IMR-90 (cell line): ENCODE data around the gene PABPC1L. TPM values are rescaled to one million over a fixed set of nuclear protein-coding genes. Genes with fewer than 3 reads are reported as not detected.

Experiments
- ATAC-seq: fragments of 200-7000 bp; cut with Tn5 transposase; 2 replicates; pipeline ENCODE4 v1.9.1; 2020; ENCODE audit warnings: low read depth, mild to moderate bottlenecking, moderate library complexity
- BruUV-seq: library from RNA; stranded (reverse); fragments of 400-500 nt; replicated peaks from 2 replicates; lab custom pipeline; 2021; lab: Mats Ljungman, UMichigan
- CTCF ChIA-PET: fragments of 300-600 bp; formaldehyde crosslinking; extraction: SDS; loops from one replicate; lab custom pipeline; 2021; ENCODE audit warnings: antibody characterized with exemption; lab: Yijun Ruan, JAX
- POLR2A ChIA-PET: fragments of 300-600 bp; sonication (Branson Sonifier 250); formaldehyde crosslinking; loops from one replicate; lab custom pipeline; 2022; ENCODE audit warnings: antibody characterized with exemption; ENCODE audit not compliant: unreplicated experiment; lab: Charles Lee
- DNase-seq: peaks from one replicate; pipeline ENCODE4 v3.0.0; 2013
- H2AFZ ChIP-seq: replicated peaks from 2 replicates; pipeline ENCODE3; 2013; ENCODE audit warnings: low read length, mild to moderate bottlenecking; ENCODE audit not compliant: poor library complexity
- H2AK5ac ChIP-seq: 2 replicates; pipeline ENCODE4 v1.6.1; 2013; ENCODE audit warnings: low read depth, low read length, inconsistent platforms
- H2AK9ac ChIP-seq: replicated peaks from 2 replicates; pipeline ENCODE3; 2013; ENCODE audit warnings: mild to moderate bottlenecking, low read depth, low read length, moderate library complexity; ENCODE audit not compliant: poor library complexity
- H2BK120ac ChIP-seq: 2 replicates; pipeline ENCODE4 v1.6.1; 2013; ENCODE audit warnings: low read depth, low read length, inconsistent platforms
- H2BK15ac ChIP-seq: 3 replicates; pipeline ENCODE4 v1.6.1; 2013; ENCODE audit warnings: low read depth, low read length, inconsistent platforms
- H2BK20ac ChIP-seq: 2 replicates; pipeline ENCODE4 v1.6.1; 2013; ENCODE audit warnings: low read depth, mild to moderate bottlenecking, inconsistent platforms, low read length, moderate library complexity
- H2BK5ac ChIP-seq: 2 replicates; pipeline ENCODE4 v1.6.1; 2013; ENCODE audit warnings: mild to moderate bottlenecking, low read depth, low read length, inconsistent platforms; ENCODE audit not compliant: poor library complexity, severe bottlenecking
- H3K14ac ChIP-seq: replicated peaks from 2 replicates; pipeline ENCODE4 v1.6.1; 2013; ENCODE audit warnings: low read depth, low read length, inconsistent platforms
- H3K18ac ChIP-seq: 2 replicates; pipeline ENCODE4 v1.6.1; 2013; ENCODE audit warnings: low read depth, low read length, control low read depth
- H3K23ac ChIP-seq: 2 replicates; pipeline ENCODE4 v1.6.1; 2013; ENCODE audit warnings: low read depth, low read length, inconsistent platforms
- H3K27ac ChIP-seq: 2 replicates; pipeline ENCODE4 v1.5.1; 2013; ENCODE audit warnings: mild to moderate bottlenecking, control low read depth, low read length; ENCODE audit not compliant: insufficient read depth
- H3K27me3 ChIP-seq: 2 replicates; pipeline ENCODE4 v1.6.1; 2013; ENCODE audit warnings: low read length; ENCODE audit not compliant: control insufficient read depth, insufficient read depth
- H3K36me3 ChIP-seq: 2 replicates; pipeline ENCODE4 v1.6.1; 2013; ENCODE audit warnings: low read length, mixed read lengths; ENCODE audit not compliant: control insufficient read depth, insufficient read depth
- H3K4ac ChIP-seq: 2 replicates; pipeline ENCODE4 v1.6.1; 2013; ENCODE audit warnings: low read depth, low read length, inconsistent platforms
- H3K4me1 ChIP-seq: 2 replicates; pipeline ENCODE4 v1.6.1; 2013; ENCODE audit warnings: low read length, mixed read lengths; ENCODE audit not compliant: control insufficient read depth, insufficient read depth
- H3K4me2 ChIP-seq: 2 replicates; pipeline ENCODE4 v1.6.1; 2013; ENCODE audit warnings: low read depth, mild to moderate bottlenecking, control low read depth, low read length, moderate library complexity
- H3K4me3 ChIP-seq: 2 replicates; pipeline ENCODE4 v1.5.1; 2013; ENCODE audit warnings: low read depth, mild to moderate bottlenecking, control low read depth, low read length, moderate library complexity; ENCODE audit not compliant: insufficient read depth
- H3K56ac ChIP-seq: 2 replicates; pipeline ENCODE4 v1.6.1; 2013; ENCODE audit warnings: low read length, inconsistent platforms; ENCODE audit not compliant: insufficient read depth; ENCODE audit errors: extremely low read depth
- H3K79me1 ChIP-seq, 2 experiments: 2 replicates each; pipeline ENCODE4 v1.6.1; 2013; ENCODE audit warnings: low read length in 2 of 2, inconsistent platforms in 1 of 2, low read depth in 1 of 2
- H3K9ac ChIP-seq: 2 replicates; pipeline ENCODE4 v1.6.1; 2013; ENCODE audit warnings: low read depth, low read length, control low read depth
- H3K9me1 ChIP-seq: 2 replicates; pipeline ENCODE4 v1.6.1; 2013; ENCODE audit warnings: low read length, inconsistent platforms; ENCODE audit not compliant: insufficient read depth
- H3K9me3 ChIP-seq: 2 replicates; pipeline ENCODE4 v1.6.1; 2013; ENCODE audit warnings: low read length; ENCODE audit not compliant: control insufficient read depth, insufficient read depth
- H4K20me1 ChIP-seq: 2 replicates; pipeline ENCODE4 v1.6.1; 2013; ENCODE audit warnings: low read length, inconsistent platforms; ENCODE audit not compliant: insufficient read depth
- H4K5ac ChIP-seq: 2 replicates; pipeline ENCODE4 v1.6.1; 2013; ENCODE audit warnings: mild to moderate bottlenecking, low read depth, low read length, control low read depth
- H4K8ac ChIP-seq, 2 experiments: 2 replicates each; pipeline ENCODE4 v1.6.1; 2013; ENCODE audit warnings: low read depth in 2 of 2, low read length in 2 of 2, control low read depth in 1 of 2, inconsistent platforms in 1 of 2
- H4K91ac ChIP-seq: 2 replicates; pipeline ENCODE4 v1.6.1; 2013; ENCODE audit warnings: low read depth, low read length, inconsistent platforms; ENCODE audit not compliant: insufficient read depth
- CEBPB ChIP-seq: IDR thresholded peaks from 2 replicates; pipeline ENCODE4 v1.6.1; 2012; ENCODE audit warnings: low read depth, low read length, improper control_type of control experiment
- CHD1 ChIP-seq: IDR thresholded peaks from 2 replicates; pipeline ENCODE4 v1.6.1; 2012; ENCODE audit warnings: low read depth, low read length, improper control_type of control experiment
- CTCF ChIP-seq: conservative IDR thresholded peaks from 2 replicates; pipeline ENCODE4 v1.5.1; 2012; ENCODE audit warnings: mild to moderate bottlenecking, low read depth, low read length, improper control_type of control experiment
- MAFK ChIP-seq: IDR thresholded peaks from 2 replicates; pipeline ENCODE4 v1.6.1; 2012; ENCODE audit warnings: low read depth, low read length, improper control_type of control experiment
- MAZ ChIP-seq: IDR thresholded peaks from 2 replicates; pipeline ENCODE4 v1.6.1; 2012; ENCODE audit warnings: low read depth, mild to moderate bottlenecking, low read length, improper control_type of control experiment, moderate library complexity, borderline replicate concordance
- MXI1 ChIP-seq: IDR thresholded peaks from 2 replicates; pipeline ENCODE4 v1.6.1; 2012; ENCODE audit warnings: low read depth, mild to moderate bottlenecking, low read length, moderate library complexity, borderline replicate concordance
- NFE2L2 ChIP-seq: fragments of 150-350 bp; IDR thresholded peaks from 2 replicates; pipeline ENCODE4 v1.6.1; 2016; ENCODE audit warnings: low read depth, mild to moderate bottlenecking, low read length
- RAD21 ChIP-seq: IDR thresholded peaks from 2 replicates; pipeline ENCODE4 v1.6.1; 2012; ENCODE audit warnings: low read length, improper control_type of control experiment
- RCOR1 ChIP-seq: IDR thresholded peaks from 2 replicates; pipeline ENCODE4 v1.6.1; 2012; ENCODE audit warnings: mild to moderate bottlenecking, low read length, improper control_type of control experiment; ENCODE audit not compliant: insufficient replicate concordance
- SMC3 ChIP-seq: fragments of 150-350 bp; IDR thresholded peaks from 2 replicates; pipeline ENCODE4 v1.6.1; 2016; ENCODE audit warnings: low read depth, mild to moderate bottlenecking, antibody characterized with exemption, low read length, moderate library complexity
- USF2 ChIP-seq: fragments of 150-350 bp; IDR thresholded peaks from 2 replicates; pipeline ENCODE4 v1.6.1; 2017; ENCODE audit warnings: mild to moderate bottlenecking, antibody characterized with exemption, low read length, low read depth
- WGBS, 2 experiments: methylation state at CpG; one replicate each; pipeline versions ENCODE4 v1.1.5 to v1.1.7; 2013; ENCODE audit warnings: missing lambda C conversion rate in 2 of 2; ENCODE audit not compliant: insufficient read length in 1 of 2; ENCODE audit errors: extremely low coverage in 2 of 2; 5-methylcytosine and 5-hydroxymethylcytosine counted together
- dilution Hi-C: fragments of 300-500 bp; cut with HindIII; formaldehyde crosslinking; loops from one replicate; pipeline ENCODE4 v1.14.3; 2018; ENCODE audit warnings: low sequenced_read_pairs; ENCODE audit not compliant: unreplicated experiment
- in situ Hi-C: fragments of 300-500 bp; cut with MboI; formaldehyde crosslinking; loops from 3 replicates; pipeline ENCODE4 v1.14.3; 2019; ENCODE audit warnings: low sequenced_read_pairs, inconsistent platforms, mixed read lengths
- intact Hi-C: fragments of 100-400 bp; cut with micrococcal nuclease; formaldehyde crosslinking; loops from 2 replicates; pipeline ENCODE4 v1.10.0; 2022
- polyA plus RNA-seq, 3 experiments: library from polyadenylated mRNA; depleted of rRNA; stranded (reverse); fragments of >200 nt; gene quantifications; 2 replicates each; pipeline ENCODE4 v1.2.3, GENCODE V29; 2012; ENCODE audit warnings: low replicate concordance in 1 of 3
- total RNA-seq: library from RNA; depleted of rRNA; stranded (reverse); fragments of >200 nt; gene quantifications from 2 replicates; pipeline ENCODE4 v1.2.3, GENCODE V29; 2012

Gene PABPC1L
- total and polyA plus RNA-seq, 2 of the 4 experiments (the other 2 are of a cell fraction), result 6.1 to 82.4 TPM

GRCh38 chr20:44862286-44862685, 47.6 kb upstream of the PABPC1L start:
- H3K56ac ChIP-seq, result no peak overlapping the region
- no peak for ATAC-seq
- no peak overlapping the region for H4K5ac ChIP-seq
- no peak overlapping the region for H3K9ac ChIP-seq
- no peaks in the 10 kb centered on the region for H3K79me1 ChIP-seq
- intact Hi-C loops, result no loop called here
- no peak overlapping the region for H3K23ac ChIP-seq
- no peak overlapping the region for H3K14ac ChIP-seq
- no peak overlapping the region for H2AK5ac ChIP-seq
- dilution Hi-C loops, result no loop called here
- H2BK5ac ChIP-seq, result no peak overlapping the region
- no peak overlapping the region for H2BK120ac ChIP-seq
- no peak overlapping the region for H3K18ac ChIP-seq
- no peak overlapping the region for H2AFZ ChIP-seq
- no peak overlapping the region for H3K27ac ChIP-seq
- TF ChIP-seq SMC3, result no peak
- no peak for TF ChIP-seq CHD1
- TF ChIP-seq CEBPB, result no peak
- no peak for TF ChIP-seq RAD21
- TF ChIP-seq RCOR1, result no peak
- no peak for TF ChIP-seq MAZ
- no peak for TF ChIP-seq MAFK
- TF ChIP-seq USF2, result no peak
- no peak for TF ChIP-seq NFE2L2
- no peak for TF ChIP-seq CTCF
- TF ChIP-seq MXI1, result no peak
- H2BK20ac ChIP-seq, result no peak overlapping the region
- H3K27me3 ChIP-seq, result peaks cover 14% of the 10 kb centered on the region
- no peaks in the 10 kb centered on the region for H3K36me3 ChIP-seq
- 86% methylated on average over 2 of the region's 2 CpGs; no CpG with 5 or more reads in 1 of the 2 experiments for WGBS, 2 experiments
- DNase-seq, result no peak
- H3K4ac ChIP-seq, result no peak overlapping the region
- H3K4me2 ChIP-seq, result no peak overlapping the region
- in situ Hi-C loops, result loop anchor here (10.0 to 25.0 kb wide), 2 partner anchors 177 to 475 kb away; no protein-coding TSS in a partner anchor
- no peak overlapping the region for H3K4me3 ChIP-seq
- no peaks in the 10 kb centered on the region for H3K9me3 ChIP-seq
- H4K91ac ChIP-seq, result no peak overlapping the region
- BruUV-seq, result no TSS peak
- CTCF ChIA-PET, result no interaction called here
- peak overlapping the region; percentile 63 for H2AK9ac ChIP-seq
- no peaks in the 10 kb centered on the region for H3K9me1 ChIP-seq
- no peak overlapping the region for H4K8ac ChIP-seq
- POLR2A ChIA-PET, result no interaction called here
- no peaks in the 10 kb centered on the region for H4K20me1 ChIP-seq
- no peak overlapping the region for H2BK15ac ChIP-seq
- H3K4me1 ChIP-seq, result 0 out of 2 replicates have a peak, but pooled peaks cover 2% of the 10 kb centered on the region
